NCI-H526 (cell line): Measurements from ENCODE around the gene MAGEA9B.
"Not testable (repeated sequence)": the region's sequence is repeated elsewhere in the genome, so short reads cannot be mapped to it uniquely, and the experiment has no call there.

Experiments used
- DNase-seq, 2 experiments: peaks; one replicate each; lab custom pipeline; 2025; lab: John Stamatoyannopoulos, UW

Gene MAGEA9B

GRCh38 chrX:149534926-149535602 lies 52.2 kb downstream of the MAGEA9B start:
- not testable (repeated sequence) for DNase-seq

DNA sequence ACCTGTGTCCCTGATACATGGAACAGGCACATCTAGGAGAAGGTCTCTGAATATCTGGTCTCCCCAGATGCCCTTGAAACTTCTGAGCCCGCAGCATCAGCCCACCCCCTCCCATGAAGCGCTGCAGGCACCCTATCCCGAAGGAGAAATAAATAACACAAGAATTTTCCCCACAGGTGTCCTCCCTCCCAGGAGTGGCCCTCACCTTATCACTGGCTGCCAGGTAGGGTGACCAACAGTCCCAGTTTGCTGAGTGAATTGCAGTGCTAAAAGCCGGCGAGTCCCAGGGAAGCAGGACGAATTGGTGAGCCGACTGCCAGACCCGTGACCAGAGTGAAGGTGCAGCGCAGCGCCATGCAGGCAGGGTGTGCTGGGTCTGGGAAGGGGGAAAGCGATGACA lies 53.3 kb downstream of the MAGEA9B start:
- DNase-seq = not testable (repeated sequence)

- not testable (repeated sequence) for DNase-seq
Measured at GRCh38 chrX:149532868-149533267, 54.4 kb downstream of the MAGEA9B start.
